Activated naive CD8-positive, alpha-beta T cell treated with anti-CD3 and anti-CD28 coated beads, Interleukin-2, amount 50 U/mL, for 16 hours (primary cell): ENCODE measurements around the gene DLK2.
"Not testable (repeated sequence)": the region's sequence is repeated elsewhere in the genome, so short reads cannot be mapped to it uniquely, and the experiment has no call there.

ENCODE experiments used
- DNase-seq: peaks from one replicate; pipeline ENCODE4 v3.0.0-alpha.2; 2020; ENCODE audit warnings: low read depth, low spot score

DLK2 gene

DNA sequence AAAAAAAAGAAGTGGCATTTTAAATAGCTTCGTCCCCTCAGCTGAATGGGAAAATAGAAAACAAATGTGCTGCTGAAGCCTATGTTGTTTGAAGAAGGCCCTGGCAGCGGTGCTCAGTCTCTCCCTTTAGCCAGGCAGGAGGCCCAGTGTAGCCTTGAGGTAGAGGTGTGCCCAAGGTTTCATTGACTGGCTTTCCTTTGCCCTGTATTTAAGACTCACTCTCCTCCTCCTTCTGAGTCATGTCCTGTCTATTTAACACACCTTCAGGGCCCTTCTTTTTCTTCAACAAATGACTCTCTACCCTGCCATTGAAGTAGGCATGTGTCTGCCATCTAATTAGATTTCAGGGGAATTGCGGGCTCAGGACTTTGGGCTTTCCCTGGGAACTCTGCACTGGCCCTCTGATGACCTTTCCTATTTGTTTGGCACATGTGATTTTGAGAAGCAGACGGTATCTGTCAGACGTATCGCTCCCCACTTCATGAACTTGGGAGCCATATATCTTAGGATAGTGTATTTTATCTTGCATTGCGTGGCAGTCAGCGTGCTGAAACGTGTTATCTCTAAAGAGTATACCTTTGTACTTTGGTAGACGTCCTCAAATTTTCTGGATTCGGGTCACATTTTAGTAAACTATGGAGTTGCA, 26.4 kb upstream of the DLK2 start:
- no peak for DNase-seq

DNA sequence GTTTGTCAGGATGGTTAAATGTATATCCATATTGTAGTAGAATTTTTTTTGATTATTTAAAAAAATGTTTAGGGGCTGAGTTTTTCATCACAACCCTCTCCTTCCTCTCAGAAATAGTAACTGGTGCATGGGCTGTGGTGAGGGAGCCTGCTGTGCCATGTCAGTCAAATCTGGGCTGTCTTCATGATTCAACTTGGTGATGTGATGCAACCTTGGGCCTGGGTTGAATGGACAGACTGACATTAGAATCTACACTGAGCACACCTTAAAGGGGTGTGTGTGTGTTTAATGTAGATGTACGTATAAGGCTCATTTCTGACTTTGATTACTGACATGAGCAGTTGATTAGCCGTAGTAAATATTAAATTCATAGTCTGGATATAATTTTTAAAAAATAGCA, 25.7 kb upstream of the DLK2 start:
- no peak for DNase-seq

DNA sequence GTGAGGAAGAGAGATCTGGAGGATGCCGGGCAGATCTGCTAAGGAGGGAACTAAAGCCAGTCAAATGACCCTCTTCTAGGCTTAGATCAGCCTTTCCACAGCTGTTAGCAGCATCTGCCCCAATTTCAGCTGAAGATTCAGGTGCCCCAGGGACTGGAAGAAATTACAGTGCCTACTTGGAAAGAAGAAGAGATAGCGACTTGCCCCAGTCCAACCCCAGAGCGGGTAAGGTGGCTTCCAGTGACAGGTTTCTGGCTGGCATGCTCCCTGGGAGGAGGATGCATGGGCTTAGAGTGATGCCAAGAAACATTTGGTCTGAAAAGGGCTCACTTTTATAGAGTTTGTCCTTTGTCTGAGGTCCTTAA, 22.6 kb upstream of the DLK2 start:
- no peak for DNase-seq

DNA sequence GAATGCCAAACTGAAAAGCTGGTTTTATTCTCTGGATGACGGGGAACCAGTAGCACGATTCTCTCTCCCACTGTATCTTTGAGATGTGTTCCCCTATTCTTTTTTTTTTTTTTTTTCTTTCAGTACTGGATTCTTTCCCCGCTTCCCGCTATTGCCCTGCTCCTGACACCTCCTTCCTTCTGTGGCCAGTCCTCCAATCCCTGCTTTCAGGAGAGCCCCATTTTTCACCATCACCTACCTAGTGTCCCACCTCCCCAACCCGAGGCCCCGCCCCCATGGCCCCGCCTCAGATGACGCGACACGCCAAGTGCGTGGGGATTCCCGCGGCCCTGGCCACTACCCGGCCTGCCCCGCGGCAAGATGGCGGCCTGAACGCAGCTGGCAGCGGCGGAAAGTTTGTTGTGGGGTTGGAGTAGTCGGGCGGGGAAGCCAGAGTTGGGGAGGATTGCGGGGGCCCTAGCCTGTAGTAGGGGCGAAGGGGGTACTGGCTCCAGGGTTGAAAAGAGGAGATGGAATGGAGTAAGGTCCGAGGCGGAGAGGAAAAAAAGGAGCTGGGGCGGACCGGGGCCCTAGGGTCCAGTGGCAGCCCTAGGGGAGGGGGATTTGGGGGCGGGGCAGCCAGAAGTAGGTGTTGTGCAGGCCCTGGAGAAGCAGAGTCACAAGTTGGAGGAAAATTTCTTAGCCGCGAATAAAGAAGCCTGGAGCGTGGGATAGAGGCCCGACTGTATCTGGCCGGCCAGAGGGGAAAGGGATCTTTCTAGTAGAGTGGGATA, 22.1 kb upstream of the DLK2 start, which contains the start of gene TJAP1:
TSS of gene TJAP1 (plus strand) at position 336 of the 773 bp plus-strand sequence. CDS start 21,432 bp downstream, outside the sequence.
- DNase-seq, result peak; percentile 95

DNA sequence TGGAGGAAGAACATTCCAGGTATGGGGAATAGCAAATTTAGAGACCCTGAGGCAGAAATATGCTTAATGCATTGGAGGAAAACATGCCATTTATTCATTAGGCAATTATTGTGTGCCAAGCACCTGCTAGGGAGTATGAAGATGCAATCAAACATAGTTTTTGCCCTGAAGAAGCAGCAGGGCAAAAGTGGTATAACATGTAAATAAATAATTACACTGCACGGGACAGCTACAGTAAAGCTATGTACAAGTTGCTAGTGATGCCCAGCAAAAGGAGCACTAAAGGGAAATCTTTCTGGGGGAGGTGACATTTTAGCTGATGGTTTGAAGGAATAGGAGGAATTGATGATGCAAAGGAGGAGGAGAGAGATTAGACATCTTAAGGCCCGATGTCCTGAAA, 21.4 kb upstream of the DLK2 start:
- DNase-seq, result no peak

DNA sequence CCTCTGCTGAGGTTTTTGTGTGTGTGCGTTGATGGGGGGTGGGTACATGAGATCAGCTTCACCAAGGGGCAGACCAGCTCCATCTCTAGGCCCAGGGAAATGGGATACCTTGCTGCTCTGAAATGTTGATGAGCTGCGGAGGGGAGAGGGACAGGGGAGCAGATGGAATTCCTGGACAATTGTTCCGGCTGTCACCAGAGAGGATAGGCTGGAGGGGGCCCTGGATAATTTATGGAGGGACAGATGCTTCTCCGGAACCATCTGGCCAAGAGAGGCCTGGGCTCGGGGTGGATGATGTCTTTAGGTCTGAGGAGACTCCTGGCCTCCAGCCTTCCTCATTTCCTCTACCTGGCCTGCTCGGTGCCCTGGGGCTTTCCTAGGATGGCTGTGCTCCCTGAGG, 20.2 kb upstream of the DLK2 start:
- DNase-seq, result no peak

DNA sequence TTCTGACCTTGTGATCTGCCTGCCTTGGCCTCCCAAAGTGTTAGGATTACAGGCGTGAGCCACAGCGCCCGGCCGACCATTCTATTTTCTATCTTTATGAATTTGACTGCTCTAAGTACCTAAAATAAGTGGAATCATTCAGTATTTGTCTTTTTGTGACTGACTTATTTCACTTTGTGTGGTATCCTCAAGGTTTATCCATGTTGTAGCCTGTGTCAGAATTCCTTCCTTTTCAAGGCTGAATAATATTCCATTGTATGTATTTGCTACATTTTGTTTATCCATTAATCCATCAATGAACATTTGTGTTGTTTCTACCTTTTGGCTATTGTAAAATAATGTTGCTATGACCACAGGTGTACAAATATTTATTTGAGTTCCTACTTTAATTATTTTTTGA, 17.2 kb upstream of the DLK2 start:
- DNase-seq, result no peak

DNA sequence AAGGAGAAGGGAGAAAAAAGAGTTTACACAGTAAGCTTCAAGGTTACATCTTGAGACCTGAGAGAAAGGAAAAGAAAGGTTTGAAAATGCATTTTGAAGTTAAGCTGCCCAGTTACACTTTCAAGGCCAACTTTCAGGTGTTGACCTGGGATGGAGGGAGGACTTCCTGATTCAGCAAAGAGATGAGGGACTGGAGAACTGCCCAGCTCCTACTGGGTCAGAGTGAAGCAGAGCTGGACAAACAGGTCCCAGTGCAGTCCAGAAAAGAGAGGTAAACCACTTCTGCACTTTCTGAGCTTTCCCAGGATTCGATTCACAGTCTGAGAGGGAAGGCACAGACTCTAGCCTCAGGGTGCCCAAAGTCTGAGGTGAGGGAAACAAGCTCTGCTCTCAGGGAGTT, 16.1 kb upstream of the DLK2 start:
- DNase-seq, result no peak

DNA sequence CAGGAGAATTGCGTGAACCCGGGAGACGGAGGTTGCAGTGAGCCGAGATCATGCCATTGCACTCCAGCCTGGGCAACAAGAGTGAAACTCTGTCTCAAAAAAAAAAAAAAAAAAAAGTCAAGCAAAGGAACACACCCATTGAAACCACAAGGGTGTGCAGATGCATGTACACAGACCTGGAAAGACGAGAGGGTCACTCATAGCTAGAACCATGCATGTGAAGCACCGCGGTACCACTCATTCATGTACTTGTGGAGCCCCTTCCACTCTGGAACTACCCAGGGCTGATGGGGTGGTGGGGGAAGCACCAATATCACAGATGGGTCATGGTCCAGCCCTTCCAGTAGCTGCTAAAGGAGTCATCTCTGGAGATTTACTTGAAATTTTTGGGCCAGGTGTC, 14.6 kb upstream of the DLK2 start:
- no peak for DNase-seq

DNA sequence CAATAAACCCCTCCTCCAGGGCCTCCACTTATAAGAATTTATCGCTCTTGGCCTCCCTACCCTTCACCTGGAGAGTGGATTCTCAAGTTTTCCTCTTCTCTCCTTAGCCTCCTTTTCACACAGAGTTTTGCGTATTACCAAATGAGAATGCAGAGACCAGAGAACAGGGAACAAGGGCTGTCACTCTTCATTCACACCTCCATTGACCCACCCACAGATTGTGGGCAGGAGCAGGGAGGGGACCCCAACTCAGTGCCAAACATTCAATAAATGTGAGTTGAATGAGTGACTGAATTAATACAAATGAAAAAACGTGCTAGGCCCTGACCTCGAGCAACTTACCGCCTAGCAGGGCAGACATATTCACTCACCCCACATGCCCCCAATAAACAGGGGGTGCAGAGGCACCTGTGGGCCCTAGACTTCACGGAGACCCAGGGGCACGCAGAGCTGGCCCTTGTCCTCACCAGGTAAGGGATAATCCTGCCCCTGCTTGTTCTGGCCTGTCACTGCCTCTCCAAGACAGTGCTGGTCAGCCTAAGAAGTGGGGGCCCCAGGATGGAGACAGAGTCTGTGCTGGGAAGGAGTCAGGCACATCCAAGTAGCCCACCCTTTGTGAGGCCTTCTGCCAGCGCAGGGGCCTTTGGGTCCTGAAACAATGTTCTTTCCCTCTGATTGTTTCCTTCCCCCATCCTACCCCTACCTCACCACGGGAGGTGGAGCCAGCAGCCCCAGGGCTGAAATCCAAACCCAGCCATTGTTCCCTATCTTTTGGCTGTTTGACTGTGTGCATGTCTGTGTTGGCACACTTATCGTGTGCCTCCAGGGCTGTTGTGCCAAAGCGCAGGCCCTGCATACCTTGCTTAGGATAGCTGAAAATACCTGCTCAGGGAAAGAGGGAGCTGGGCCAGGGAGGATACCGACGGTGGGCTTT, 13.7 kb upstream of the DLK2 start:
- DNase-seq, result no peak

DNA sequence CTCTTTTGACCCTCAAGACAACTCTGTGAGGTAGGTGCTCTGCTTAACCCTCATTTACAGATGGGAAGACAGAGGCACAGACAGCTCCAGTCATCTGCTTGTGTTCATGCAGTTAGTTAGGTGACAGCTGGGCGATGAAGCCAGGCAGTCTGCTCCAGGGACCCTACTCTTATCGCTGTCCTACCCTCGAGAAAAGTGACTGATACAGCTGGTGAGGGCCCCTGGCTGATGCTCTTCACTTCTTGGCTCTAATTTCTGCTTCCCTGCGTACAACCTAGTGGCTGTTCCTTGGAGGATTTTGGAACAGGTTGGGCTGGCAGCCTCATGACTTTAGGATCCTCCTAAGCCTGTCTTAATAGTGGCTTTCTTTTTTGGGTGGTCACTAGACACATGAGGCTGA, 12.9 kb upstream of the DLK2 start:
- DNase-seq, result no peak

DNA sequence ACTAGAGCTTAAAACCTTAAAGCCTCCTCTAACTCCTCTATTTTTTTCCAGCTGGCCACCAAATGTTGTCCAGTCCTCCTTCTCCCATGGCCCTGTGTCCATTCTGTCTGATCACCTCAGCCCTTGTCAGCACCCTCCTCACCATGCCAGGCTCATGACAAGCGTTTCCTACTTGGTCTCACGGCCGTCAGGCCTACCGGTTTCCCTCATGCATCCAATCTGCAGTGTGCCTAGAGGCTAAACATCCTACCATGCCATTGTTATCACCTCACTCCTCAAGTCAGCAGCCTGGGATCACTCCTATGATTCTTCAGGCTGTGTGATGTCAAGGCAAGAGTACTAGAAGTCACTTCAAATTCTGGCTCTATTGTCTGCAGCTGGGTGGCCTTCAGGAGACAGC, 12.4 kb upstream of the DLK2 start:
- no peak for DNase-seq

DNA sequence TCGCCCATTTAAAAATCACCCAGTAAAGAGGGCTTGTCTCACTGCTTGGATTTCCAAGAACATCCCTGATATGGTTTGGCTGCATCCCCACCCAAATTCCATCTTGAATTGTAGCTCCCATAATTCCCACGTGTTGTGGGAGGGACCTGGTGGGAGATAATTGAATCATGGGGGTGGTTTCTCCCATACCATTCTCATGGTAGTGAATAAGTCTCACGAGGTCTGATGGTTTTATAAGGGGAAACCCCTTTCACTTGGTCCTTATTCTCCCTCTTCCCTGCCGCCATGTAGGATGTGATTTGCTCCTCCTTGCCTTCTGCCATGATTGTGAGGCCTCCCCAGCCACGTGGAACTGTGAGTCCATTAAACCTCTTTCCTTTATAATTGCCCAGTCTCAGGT, 11.9 kb upstream of the DLK2 start:
- not testable (repeated sequence) for DNase-seq

DNA sequence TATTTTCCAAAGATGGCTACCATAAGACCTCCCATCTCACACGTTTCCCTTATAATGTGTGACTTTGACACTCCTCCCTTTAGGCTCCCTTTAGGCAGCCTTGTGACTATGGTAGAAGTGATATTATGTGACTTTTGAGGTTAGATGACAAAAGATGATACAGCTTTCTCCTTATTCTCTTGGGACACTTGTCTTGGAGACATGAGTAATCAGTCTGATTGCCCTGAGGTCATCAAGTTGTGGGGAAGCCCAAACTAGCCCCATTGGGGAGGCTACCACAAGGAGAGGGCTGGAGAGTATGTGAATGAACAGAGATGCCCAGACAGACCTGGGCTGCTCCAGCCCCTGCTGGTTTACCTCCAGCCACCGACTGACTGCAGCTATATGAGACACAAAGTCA, 10.6 kb upstream of the DLK2 start:
- no peak for DNase-seq

DNA sequence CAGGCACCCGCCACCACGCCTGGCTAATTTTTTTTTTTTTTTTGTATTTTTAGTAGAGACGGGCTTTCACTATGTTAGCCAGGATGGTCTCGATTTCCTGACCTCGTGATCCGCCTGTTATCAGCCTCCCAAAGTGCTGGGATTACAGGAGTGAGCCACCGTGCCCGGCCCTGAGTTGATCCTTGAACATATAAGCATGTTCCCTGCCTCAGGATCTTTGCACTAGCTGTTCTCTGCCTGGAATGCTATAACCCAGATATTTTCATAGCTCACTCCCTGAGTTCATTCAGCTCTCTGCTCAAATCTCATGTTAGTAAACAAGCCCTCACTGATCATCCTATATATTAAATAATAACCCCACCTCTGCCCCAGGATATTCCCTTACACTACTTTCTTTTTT, 9.0 kb upstream of the DLK2 start:
- no peak for DNase-seq

DNA sequence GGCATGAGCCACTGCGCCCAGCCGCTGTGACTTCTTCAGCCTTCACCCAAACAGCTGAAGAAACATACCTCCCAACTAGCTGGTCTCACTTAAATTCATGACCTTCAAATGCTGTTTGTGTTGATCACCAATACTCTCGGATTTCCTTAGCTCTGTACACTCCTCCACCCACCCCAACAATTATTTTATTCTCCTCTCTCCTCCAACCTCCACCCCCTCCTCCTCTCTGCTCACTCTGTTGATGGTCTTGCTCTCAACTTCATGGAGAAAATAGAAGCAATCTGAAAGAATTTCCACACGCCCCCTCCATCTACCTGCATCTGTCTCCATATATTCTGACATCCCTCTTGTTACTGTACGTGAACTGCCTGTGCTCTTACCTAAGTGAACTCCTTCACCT, 6.6 kb upstream of the DLK2 start:
- DNase-seq, result no peak

DNA sequence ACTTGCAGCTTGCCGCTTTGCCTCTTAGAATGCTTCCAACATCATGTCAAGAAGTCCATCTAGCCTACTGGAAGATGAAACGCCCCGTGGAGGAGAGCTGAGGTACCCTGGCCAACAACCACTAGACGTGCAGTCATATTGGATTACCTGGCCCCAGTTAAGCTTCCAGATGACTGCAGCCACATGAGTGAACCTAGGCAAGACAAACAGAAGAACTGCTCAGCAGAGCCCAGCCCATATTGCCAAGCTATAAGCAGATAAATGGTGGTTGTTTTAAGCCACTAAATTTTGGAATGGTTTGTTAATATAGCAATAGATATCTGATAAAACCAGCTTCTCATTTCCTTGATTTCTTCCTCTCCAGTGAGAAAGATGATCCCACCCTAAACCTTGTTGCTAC, 4.7 kb upstream of the DLK2 start:
- no peak for DNase-seq

DNA sequence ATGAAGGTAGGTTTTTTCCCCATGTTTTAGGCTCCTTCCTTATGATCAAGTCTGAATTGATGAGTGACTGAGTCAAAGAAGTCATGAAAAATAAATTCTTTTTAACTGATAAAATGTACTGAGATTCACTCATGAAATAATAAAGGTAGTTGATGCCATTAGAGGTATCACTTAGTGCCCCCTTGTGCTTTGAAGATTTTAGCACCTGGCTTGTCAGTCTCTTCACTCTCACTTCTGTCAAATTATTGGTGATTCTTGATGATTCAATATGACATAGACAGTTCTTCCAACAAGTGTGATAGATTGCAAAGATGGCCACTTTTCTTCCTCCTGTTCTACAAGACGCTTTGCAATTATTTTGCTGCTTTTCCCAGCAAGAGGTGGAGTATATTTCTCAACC, 4.2 kb upstream of the DLK2 start:
- no peak for DNase-seq

DNA sequence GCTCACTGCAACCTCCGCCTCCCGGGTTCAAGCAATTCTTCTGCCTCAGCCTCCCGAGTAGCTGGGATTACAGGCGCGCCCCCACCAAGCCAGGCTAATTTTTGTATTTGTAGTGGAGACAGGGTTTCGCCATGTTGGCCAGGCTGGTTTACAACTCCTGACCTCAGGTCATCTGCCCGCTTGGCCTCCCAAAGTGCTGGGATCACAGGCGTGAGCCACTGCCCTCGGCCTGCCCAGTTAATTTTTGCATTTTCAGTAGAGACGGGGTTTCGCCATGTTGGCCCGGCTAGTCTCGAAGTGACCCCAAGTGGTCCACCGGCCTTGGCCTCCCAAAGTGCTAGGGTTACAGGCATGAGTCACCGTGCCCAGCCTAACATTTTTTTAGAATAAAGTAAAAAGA, 2.8 kb upstream of the DLK2 start:
- not testable (repeated sequence) for DNase-seq

DNA sequence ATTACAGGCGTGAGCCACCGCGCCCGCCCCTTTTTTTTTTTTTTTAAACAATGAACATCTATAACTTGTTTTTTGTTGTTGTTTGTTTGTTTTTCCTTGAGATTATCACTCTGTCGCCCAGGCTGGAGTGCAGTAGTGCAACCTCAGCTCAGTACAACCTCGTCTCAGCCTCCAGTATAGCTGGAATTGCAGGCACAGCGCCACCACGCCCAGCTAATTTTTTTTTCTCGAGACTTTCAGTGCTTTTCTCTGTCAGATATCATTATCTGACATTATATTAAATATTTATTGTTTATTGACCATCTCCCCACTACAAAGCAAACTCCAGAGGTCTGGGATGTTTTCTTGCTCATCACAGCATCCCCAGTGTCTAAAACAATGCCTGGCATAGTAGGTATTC, 2.3 kb upstream of the DLK2 start:
- no peak for DNase-seq

DNA sequence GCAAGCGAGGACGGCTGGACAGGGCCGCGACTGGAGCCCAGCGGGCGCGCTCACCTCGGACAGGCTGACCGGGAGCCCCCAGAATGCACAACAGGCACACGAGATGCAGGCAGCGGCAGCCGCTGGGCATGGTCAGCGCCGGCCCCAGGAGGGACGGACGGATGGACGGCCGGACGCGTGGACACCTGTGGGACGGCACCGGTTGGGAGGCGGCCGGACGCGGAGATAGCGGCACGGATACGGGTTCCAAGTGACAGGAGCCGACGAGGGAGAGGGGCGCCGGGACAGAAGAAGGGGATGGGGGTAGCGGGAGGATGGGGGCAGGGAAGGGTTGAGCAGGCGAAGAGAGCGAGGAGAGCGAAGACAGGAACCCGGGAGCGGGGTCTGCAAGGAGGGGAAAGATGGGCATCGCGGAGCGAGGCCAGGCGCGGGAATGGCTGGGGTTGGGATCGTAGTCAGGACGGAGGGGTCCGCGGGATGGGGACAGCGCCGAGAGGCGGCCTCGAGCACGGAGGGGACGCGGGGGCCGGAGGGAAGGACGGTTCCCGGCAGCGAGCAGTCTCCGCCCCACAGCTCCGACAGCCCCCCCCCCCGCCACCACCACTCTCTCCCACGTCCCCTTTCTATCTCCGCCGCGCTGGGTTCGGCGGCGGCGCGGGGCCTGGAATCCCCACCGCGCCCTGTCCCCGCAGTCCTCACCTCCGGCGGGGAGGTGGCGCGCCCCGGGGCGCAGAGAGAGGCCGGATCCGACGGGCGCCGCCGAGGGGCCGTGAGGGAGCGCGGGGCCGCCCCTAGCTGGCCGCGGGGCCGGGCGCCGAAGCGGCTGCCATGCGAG, 435 bp downstream of the DLK2 start:
- DNase-seq, result no peak

DNA sequence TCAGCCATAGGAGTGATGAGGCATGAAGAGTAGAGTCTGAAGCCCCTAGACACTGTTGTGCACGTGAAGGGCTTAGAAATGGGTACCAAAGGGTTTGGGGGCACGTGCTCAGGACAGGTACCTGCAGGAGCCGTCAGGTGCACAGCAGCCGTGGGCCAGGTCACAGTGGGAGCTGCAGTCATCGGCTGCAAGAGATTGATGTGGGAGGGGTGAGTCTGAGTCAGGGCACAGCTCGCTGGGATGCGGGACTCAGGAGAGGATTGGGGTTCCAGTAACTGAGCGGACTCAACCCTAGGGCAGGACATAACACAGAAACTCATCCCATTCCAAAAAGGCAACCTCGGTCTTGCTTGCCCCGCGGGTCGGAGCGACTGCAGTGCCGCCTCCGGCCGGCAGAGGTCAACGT, 1.1 kb downstream of the DLK2 start:
- DNase-seq, result peak; percentile 14
